ENCODE data around the gene MMP19.

MMP19 gene

DNA sequence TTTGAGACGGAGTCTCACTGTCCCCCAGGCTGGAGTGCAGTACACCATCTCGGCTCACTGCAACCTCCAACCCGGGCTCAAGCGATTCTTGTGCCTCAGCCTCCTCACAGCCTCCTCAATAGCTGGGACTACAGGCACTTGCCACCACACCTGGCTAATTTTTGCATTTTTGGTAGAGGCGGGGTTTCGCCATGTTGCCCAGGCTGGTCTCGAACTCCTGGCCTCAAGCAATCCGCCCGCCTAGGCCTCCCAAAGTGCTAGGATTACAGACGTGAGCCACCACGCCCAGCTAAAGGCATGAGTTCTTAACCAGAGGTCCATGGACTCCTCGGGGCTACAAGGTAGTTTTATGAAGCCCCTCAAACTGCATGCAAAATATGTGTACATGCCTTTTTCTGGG is 27.3 kb downstream of the MMP19 start:
- DNase-seq, result no peak

DNA sequence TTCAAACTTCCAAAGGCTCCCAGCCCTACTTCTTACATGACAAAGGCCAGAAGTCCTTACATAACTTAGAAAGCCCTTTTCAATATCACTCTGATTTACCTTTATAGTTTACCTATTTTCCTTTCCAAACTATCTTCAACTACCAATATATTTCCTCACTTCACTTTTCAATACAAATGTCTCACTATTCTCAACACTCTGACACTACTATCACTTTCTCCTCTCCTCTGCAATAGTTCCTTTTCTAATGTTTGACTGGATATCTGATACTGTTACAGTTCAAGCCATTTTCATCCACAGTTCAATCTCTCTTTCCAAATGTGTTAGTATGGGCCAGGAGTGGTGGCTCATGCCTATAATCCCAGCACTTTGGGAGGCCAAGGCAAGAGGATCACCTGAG is 28.5 kb downstream of the MMP19 start:
- DNase-seq, result no peak

DNA sequence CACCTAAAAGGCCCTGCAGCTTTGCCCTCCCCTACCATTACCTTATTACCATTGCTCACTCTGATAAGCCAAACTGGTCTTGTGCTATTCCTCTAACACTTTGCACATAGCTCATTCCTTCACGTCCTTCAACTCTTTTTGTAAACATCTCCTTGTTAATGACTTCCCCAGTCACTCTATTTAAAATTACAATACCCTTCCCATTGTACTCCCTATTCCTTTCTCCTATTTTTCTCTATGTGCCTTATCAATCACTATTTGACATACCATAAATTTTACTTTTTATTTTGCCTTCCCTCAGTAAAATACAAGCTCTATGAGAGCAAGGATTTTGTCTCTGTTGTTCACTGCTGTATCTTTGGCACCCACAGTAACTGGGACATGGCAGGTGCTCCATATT is 30.6 kb downstream of the MMP19 start:
- DNase-seq, result no peak

DNA sequence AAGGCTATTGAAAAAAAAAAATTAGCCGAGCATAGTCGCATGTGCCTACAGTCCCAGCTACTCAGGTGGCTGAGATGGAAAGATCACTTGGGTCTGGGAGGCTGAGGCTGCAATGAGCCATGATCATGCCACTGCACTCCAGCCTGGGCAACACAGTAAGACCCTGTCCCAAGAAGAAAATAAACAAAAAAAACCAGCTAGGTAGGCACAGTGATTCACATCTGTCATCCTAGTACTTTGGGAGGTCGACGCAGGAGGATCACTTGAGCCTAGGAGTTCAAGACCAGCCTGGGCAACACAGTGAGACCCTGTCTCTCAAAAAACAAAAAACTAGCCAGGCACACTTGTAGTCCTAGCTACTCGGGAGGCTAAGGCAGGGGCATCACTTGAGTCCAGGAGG is 33.5 kb downstream of the MMP19 start:
- DNase-seq, result no peak

DNA sequence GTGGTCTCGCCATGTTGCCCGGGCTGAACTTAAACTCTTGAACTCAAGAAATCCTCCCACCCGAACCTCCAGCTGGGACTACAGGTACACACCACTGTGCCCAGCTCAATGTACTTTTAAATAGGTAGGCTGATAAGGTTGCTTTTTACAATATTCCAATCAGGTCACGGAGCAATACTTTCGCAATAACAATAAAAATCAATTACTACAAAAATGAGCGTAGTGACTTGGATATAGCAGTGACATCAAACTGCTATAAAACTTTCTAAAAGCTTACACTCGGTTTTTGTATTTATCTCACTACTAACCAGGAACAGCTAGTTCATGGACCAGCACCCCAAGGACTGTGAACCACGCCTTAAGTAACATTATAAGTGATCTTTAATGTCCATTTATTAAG is 35.8 kb downstream of the MMP19 start:
- DNase-seq, result no peak

DNA sequence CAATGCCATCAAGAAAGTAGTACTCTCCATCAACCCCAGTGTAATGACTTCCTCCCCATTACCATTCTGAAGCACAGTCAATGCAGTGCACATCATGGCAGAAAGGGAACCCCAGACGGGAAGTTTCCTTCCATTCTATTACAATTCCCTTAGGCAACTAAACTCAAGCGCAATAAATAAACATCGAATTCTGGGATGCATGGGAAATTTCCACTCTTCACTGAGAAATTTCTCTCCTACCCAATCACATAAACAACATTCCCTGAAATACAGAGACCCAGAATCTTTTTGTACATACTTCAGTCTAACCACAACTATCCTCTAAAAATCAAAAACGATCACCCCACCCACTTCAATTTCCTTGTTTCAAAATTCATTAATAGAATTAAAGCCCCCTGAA is 45.2 kb downstream of the MMP19 start:
- DNase-seq, result no peak

DNA sequence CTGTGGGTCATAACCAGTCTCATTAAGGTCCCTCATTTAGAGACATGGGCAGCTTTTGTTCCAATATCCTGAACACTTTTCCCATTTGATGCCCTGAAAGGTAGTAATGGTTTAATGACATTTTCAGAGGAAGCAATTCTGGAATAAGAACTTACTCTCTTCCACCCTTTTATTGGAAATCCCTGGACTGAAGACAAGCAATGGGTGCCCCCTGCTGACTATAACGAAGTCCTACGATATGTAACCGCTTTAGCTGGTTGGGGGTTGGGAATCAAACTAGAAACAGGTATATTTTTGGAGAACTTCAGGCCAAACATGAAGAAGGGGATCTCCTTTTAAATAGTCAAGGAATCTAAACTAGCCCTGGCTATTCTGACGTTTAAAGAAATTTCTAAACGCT is 45.7 kb downstream of the MMP19 start:
- peak in 18 of 56 donors; percentile 0 to 44 (median 5) for DNase-seq

DNA sequence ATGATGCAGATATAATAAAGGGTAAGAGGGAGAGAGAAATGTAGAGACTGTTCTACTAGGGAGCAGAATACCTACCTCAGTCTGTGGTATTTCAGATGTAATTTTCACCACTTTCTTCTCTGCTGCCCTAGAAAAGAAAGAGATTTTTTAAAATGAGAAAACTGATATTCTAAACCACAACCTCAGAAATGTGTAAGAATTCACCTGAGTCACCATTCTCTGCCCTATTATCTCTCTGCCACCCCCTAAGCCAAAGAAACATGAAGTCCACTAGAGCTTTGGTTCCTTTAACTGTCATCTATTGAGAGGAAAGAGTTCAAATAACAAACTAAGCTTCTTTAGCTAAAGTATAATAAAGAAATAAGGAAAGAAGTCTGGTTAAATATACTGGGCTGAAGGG is 46.8 kb downstream of the MMP19 start:
- DNase-seq, result no peak

DNA sequence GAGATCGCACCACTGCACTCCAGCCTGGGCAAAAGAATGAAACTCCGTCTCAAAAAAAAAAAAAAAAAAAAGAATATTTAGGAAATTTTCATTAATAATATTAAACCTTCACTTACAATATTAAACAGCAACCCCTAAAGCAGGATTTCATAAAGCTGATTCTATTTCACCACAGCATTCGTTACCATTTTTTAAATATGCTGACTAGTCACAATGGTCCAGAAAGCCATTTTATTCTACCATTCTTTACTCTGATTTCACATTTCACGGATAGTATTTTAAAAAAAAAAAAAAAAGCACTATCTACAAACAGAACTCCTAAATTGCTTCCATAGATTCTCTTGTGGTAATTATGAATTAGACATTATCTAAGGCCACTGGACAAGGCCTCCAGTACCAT is 52.8 kb downstream of the MMP19 start:
- no peak for DNase-seq

DNA sequence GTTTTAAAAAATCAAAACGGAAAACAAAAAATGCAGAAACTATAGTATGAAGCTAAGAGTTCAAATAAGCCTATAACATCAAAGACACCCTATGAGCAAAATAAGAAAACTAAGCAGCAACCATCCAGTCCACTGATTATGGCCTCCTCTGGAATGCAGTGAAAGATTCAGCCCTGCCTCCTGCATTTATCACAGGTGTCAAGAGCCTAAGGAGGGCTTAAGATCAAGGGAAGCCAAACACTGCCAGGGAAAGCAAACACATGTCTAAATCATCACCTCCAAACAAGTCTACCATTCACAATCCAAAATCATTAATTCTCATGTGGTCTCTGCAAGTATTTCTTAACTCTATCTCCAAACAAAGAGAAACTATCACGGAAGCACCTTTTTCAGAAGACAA is 53.6 kb downstream of the MMP19 start:
- no peak for DNase-seq

DNA sequence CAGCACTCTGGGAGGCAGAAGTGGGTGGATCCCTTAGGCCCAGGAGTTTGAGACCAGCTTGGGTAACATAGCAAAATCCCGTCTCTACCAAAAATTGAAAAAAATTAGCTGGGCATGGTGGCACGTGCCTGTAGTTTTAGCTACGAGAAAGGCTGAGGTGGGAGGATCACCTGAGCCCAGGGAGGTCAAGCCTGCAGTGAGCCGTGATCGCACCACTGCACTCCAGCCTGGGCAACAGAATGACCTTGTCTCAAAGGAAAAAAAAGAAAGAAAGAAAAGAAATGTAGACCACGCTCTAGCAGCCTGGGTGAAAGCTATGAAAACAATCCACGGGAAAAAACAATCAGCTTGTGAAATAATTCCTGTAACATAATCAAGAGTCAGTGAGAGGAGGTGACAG is 54.2 kb downstream of the MMP19 start:
- no peak for DNase-seq
